H1 (cell line): ENCODE data around the gene ICAM3. TPM values are rescaled to one million over a fixed set of nuclear protein-coding genes. Genes with fewer than 3 reads are reported as not detected.
A peak's percentile ranks its signal among the peaks of the same experiment; 100 is the strongest.

Experiments used
- CTCF ChIA-PET: fragments of 300-600 bp; sonication (Branson Sonifier 250); formaldehyde crosslinking; loops from one replicate; lab custom pipeline; 2021; ENCODE audit not compliant: partially characterized antibody; lab: Charles Lee
- POLR2A ChIA-PET: fragments of 300-600 bp; sonication (Branson Sonifier 250); formaldehyde crosslinking; loops from one replicate; lab custom pipeline; 2021; ENCODE audit warnings: inconsistent platforms; ENCODE audit not compliant: partially characterized antibody; lab: Charles Lee
- DNase-seq, 2 experiments: peaks; one replicate each; pipeline versions ENCODE4 v3.0.0 to v3.0.0-alpha.2; 2010 to 2022; ENCODE audit warnings: low spot score in 2 of 2, low read depth in 1 of 2, mixed read lengths in 1 of 2
- FAIRE-seq: peaks from 2 replicates; lab custom pipeline; 2011; peaks lifted over from hg19 to GRCh38; lab: Jason Lieb, UNC
- H2AFZ ChIP-seq: 2 replicates; pipeline ENCODE4 v1.8.1; 2012; ENCODE audit warnings: low read length, inconsistent platforms
- H2AK5ac ChIP-seq: 2 replicates; pipeline ENCODE4 v1.6.1; 2013; ENCODE audit warnings: low read depth, low read length
- H2BK120ac ChIP-seq: replicated peaks from 2 replicates; pipeline ENCODE3; 2013; ENCODE audit warnings: low read depth, low read length, inconsistent platforms
- H2BK12ac ChIP-seq: 2 replicates; pipeline ENCODE4 v1.6.1; 2013; ENCODE audit warnings: low read depth, low read length
- H2BK15ac ChIP-seq: 2 replicates; pipeline ENCODE4 v1.6.1; 2013; ENCODE audit warnings: low read length
- H2BK20ac ChIP-seq: 2 replicates; pipeline ENCODE4 v1.6.1; 2013; ENCODE audit warnings: low read length
- H2BK5ac ChIP-seq: 2 replicates; pipeline ENCODE4 v1.6.1; 2013; ENCODE audit warnings: low read depth, low read length
- H3K14ac ChIP-seq: 2 replicates; pipeline ENCODE4 v1.6.1; 2013; ENCODE audit warnings: inconsistent platforms; ENCODE audit not compliant: insufficient read length
- H3K18ac ChIP-seq: 2 replicates; pipeline ENCODE4 v1.6.1; 2013; ENCODE audit warnings: low read length; ENCODE audit errors: extremely low read depth
- H3K23ac ChIP-seq: 2 replicates; pipeline ENCODE4 v1.6.1; 2013; ENCODE audit warnings: inconsistent platforms; ENCODE audit not compliant: insufficient read length
- H3K23me2 ChIP-seq: 2 replicates; pipeline ENCODE4 v1.6.1; 2013; ENCODE audit warnings: low read depth, low read length
- H3K27ac ChIP-seq: 2 replicates; pipeline ENCODE4 v1.6.1; 2011; ENCODE audit warnings: low read depth, low read length, inconsistent platforms
- H3K27me3 ChIP-seq, 4 experiments: replicated peaks in 1 of 4; 1 replicate in 1 of 4; 2 replicates in 3 of 4; pipeline versions ENCODE4 v1.6.1 to v1.8.1; 2011 to 2013; ENCODE audit warnings: low read length in 3 of 4, mild to moderate bottlenecking in 3 of 4, inconsistent platforms in 2 of 4, mixed read lengths in 2 of 4, moderate library complexity in 1 of 4; ENCODE audit not compliant: control insufficient read depth in 3 of 4, insufficient read depth in 3 of 4; ENCODE audit errors: extremely low read depth in 1 of 4
- H3K36me3 ChIP-seq, 4 experiments: 2 replicates each; pipeline versions ENCODE4 v1.6.1 to v1.8.1; 2011 to 2013; ENCODE audit warnings: mild to moderate bottlenecking in 4 of 4, low read length in 3 of 4, moderate library complexity in 2 of 4, control low read depth in 1 of 4, inconsistent platforms in 1 of 4; ENCODE audit not compliant: insufficient read depth in 4 of 4, control insufficient read depth in 2 of 4
- H3K4ac ChIP-seq: replicated peaks from 2 replicates; pipeline ENCODE3; 2013; ENCODE audit warnings: low read length, low read depth, mixed read lengths, inconsistent platforms; ENCODE audit not compliant: insufficient read length
- H3K4me1 ChIP-seq, 4 experiments: replicated peaks in 1 of 4; 1 replicate in 1 of 4; 2 replicates in 3 of 4; pipeline versions ENCODE4 v1.6.1 to v1.8.1; 2011 to 2013; ENCODE audit warnings: low read length in 3 of 4, inconsistent platforms in 2 of 4, mixed read lengths in 1 of 4; ENCODE audit not compliant: insufficient read depth in 4 of 4, control insufficient read depth in 3 of 4
- H3K4me2 ChIP-seq, 2 experiments: 2 replicates each; pipeline versions ENCODE4 v1.6.1 to v1.8.1; 2011 to 2013; ENCODE audit warnings: low read depth in 2 of 2, low read length in 2 of 2, control low read depth in 1 of 2, inconsistent platforms in 1 of 2, mild to moderate bottlenecking in 1 of 2; ENCODE audit not compliant: insufficient read depth in 1 of 2
- H3K4me3 ChIP-seq, 4 experiments: fragments of 200-600, 300-600 bp in 1 of 4; sonication (generic), shearing (Covaris generic), sonication (Bioruptor Twin) in 1 of 4; 2 replicates each; pipeline versions ENCODE4 v1.5.1 to v1.8.1; 2011 to 2016; ENCODE audit warnings: low read length in 4 of 4, low read depth in 3 of 4, control low read depth in 2 of 4, inconsistent platforms in 2 of 4, mild to moderate bottlenecking in 2 of 4, mixed read lengths in 1 of 4, moderate library complexity in 1 of 4; ENCODE audit not compliant: insufficient read depth in 2 of 4; ENCODE audit errors: extremely low read depth in 1 of 4
- H3K56ac ChIP-seq: replicated peaks from 2 replicates; pipeline ENCODE3; 2013; ENCODE audit warnings: low read depth, mild to moderate bottlenecking, mixed read lengths, low read length, inconsistent platforms; ENCODE audit not compliant: insufficient read length
- H3K79me1 ChIP-seq: 2 replicates; pipeline ENCODE4 v1.6.1; 2013; ENCODE audit warnings: low read depth, low read length, control low read depth
- H3K79me2 ChIP-seq, 2 experiments: 2 replicates each; pipeline versions ENCODE4 v1.6.1 to v1.8.1; 2012 to 2013; ENCODE audit warnings: low read length in 2 of 2, mild to moderate bottlenecking in 2 of 2, inconsistent platforms in 1 of 2; ENCODE audit not compliant: insufficient read depth in 2 of 2, control insufficient read depth in 1 of 2
- H3K9ac ChIP-seq, 4 experiments: replicated peaks in 1 of 4; 1 replicate in 1 of 4; 2 replicates in 3 of 4; pipeline versions ENCODE4 v1.6.1 to v1.8.1; 2011 to 2013; ENCODE audit warnings: low read depth in 3 of 4, low read length in 3 of 4, control low read depth in 2 of 4, mild to moderate bottlenecking in 2 of 4, moderate library complexity in 2 of 4, inconsistent platforms in 1 of 4; ENCODE audit errors: extremely low read depth in 1 of 4
- H3K9me3 ChIP-seq, 2 experiments: 2 replicates each; pipeline versions ENCODE4 v1.6.1 to v1.8.1; 2012 to 2013; ENCODE audit warnings: mild to moderate bottlenecking in 2 of 2, moderate library complexity in 2 of 2, control low read depth in 1 of 2, inconsistent platforms in 1 of 2, low read depth in 1 of 2, low read length in 1 of 2, mixed read lengths in 1 of 2; ENCODE audit not compliant: insufficient read depth in 2 of 2
- H4K20me1 ChIP-seq, 2 experiments: replicated peaks in 1 of 2; 2 replicates each; pipeline versions ENCODE3 to v1.8.1; 2011 to 2013; ENCODE audit warnings: inconsistent platforms in 2 of 2, low read length in 2 of 2, mild to moderate bottlenecking in 1 of 2; ENCODE audit not compliant: insufficient read depth in 2 of 2, control insufficient read depth in 1 of 2
- H4K5ac ChIP-seq: 2 replicates; pipeline ENCODE4 v1.6.1; 2013; ENCODE audit warnings: low read length, low read depth, mixed read lengths, inconsistent platforms; ENCODE audit not compliant: insufficient read length
- H4K8ac ChIP-seq: 2 replicates; pipeline ENCODE4 v1.8.0; 2013; ENCODE audit warnings: mild to moderate bottlenecking, moderate library complexity, low read length, inconsistent platforms; ENCODE audit not compliant: insufficient read depth; ENCODE audit errors: extremely low read depth
- H4K91ac ChIP-seq: replicated peaks from 2 replicates; pipeline ENCODE3; 2013; ENCODE audit warnings: low read length, mixed read lengths, inconsistent platforms; ENCODE audit not compliant: insufficient read length
- ATF3 ChIP-seq: IDR thresholded peaks from 2 replicates; pipeline ENCODE4 v1.6.1; 2011; ENCODE audit warnings: low read depth, mild to moderate bottlenecking, low read length; ENCODE audit not compliant: insufficient read depth
- BACH1 ChIP-seq: IDR thresholded peaks from 2 replicates; pipeline ENCODE4 v1.6.1; 2012; ENCODE audit warnings: low read length, improper control_type of control experiment
- CREB1 ChIP-seq: IDR thresholded peaks from 2 replicates; pipeline ENCODE4 v1.6.1; 2012; ENCODE audit warnings: inconsistent platforms
- KDM1A ChIP-seq: fragments of 200-600, 300-600 bp; sonication (generic); IDR thresholded peaks from 2 replicates; pipeline ENCODE4 v1.7.1; 2016; ENCODE audit warnings: mild to moderate bottlenecking, low read length, borderline replicate concordance
- NANOG ChIP-seq: IDR thresholded peaks from 2 replicates; pipeline ENCODE4 v1.6.1; 2011; ENCODE audit warnings: low read length, low read depth, mild to moderate bottlenecking, inconsistent platforms; ENCODE audit not compliant: insufficient read depth, poor library complexity, severe bottlenecking
- POLR2AphosphoS5 ChIP-seq: IDR thresholded peaks from 2 replicates; pipeline ENCODE4 v1.6.1; 2011; ENCODE audit warnings: low read depth, low read length
- RFX5 ChIP-seq: IDR thresholded peaks from 2 replicates; pipeline ENCODE4 v1.6.1; 2011; ENCODE audit warnings: low read depth, low read length, improper control_type of control experiment, borderline replicate concordance
- SAP30 ChIP-seq: fragments of 300-600 bp; sonication (generic); IDR thresholded peaks from 2 replicates; pipeline ENCODE4 v1.7.1; 2012; ENCODE audit warnings: low read length, moderate library complexity, mild to moderate bottlenecking, inconsistent platforms; ENCODE audit not compliant: insufficient read depth, insufficient replicate concordance
- SIN3A ChIP-seq, 2 experiments: IDR thresholded peaks in 1 of 2; conservative IDR thresholded peaks in 1 of 2; 2 replicates each; pipeline ENCODE4 v1.6.1; 2011 to 2012; ENCODE audit warnings: low read length in 2 of 2, improper control_type of control experiment in 1 of 2, low read depth in 1 of 2, mild to moderate bottlenecking in 1 of 2
- SP4 ChIP-seq: IDR thresholded peaks from 2 replicates; pipeline ENCODE4 v1.6.1; 2012; ENCODE audit warnings: low read length, inconsistent platforms
- TCF12 ChIP-seq: IDR thresholded peaks from 2 replicates; pipeline ENCODE4 v1.6.1; 2011; ENCODE audit warnings: low read depth, mild to moderate bottlenecking, low read length
- WGBS, 2 experiments: shearing (Covaris generic) in 1 of 2; methylation state at CpG; one replicate each; pipeline versions ENCODE4 v1.1.6 to v1.1.7; 2013 to 2015; ENCODE audit warnings: low lambda C conversion rate in 2 of 2, mixed read lengths in 2 of 2, inconsistent platforms in 1 of 2, low coverage in 1 of 2, missing lambda C conversion rate in 1 of 2; ENCODE audit not compliant: insufficient replicate concordance in 2 of 2, insufficient coverage in 1 of 2, insufficient read length in 1 of 2; ENCODE audit errors: extremely low coverage in 1 of 2, missing lambda C conversion rate in 1 of 2; 5-methylcytosine and 5-hydroxymethylcytosine counted together
- polyA plus RNA-seq, 7 experiments: library from polyadenylated mRNA; depleted of rRNA in 3 of 7; stranded (reverse) in 5 of 7; unstranded in 2 of 7; fragments of >200 nt in 5 of 7; fragments of 200-250 nt in 2 of 7; gene quantifications; 1 replicate in 5 of 7; 2 replicates in 1 of 7; 4 replicates in 1 of 7; pipeline versions ENCODE4 v1.2.1 to v1.2.3, GENCODE V29; 2011 to 2013; ENCODE audit warnings: missing spikeins in 2 of 7, mixed read lengths in 2 of 7
- total RNA-seq: library from RNA; stranded (reverse); fragmentation: NEBNext Ultra II Directional; extraction: Animal tissue kit (Norgen Biotek cat#: 25700); gene quantifications from 2 replicates; pipeline ENCODE4 v1.2.1, GENCODE V29; 2021

The ICAM3 gene
- total and polyA plus RNA-seq, 2 of the 8 experiments (the other 6 are each of a cell fraction or from before 2014, with no cell fraction given) = 15.4 to 16.5 TPM

- peak overlapping the region; percentile 88 for H4K5ac ChIP-seq
- H2BK12ac ChIP-seq = 0 out of 2 replicates have a peak overlapping the region, but pooled peaks have one; percentile 68
- peak overlapping the region; percentile 68 for H3K27ac ChIP-seq
- H2BK20ac ChIP-seq = no peak overlapping the region
- POLR2A ChIA-PET = interaction anchor here (0.6 to 2.2 kb wide), 11 partner anchors 9 to 262 kb away, joined by 3 to 15 read pairs (median 5); partner anchors contain the start of genes ICAM1, ICAM5, MRPL4 and RAVER1
- no peaks in the 10 kb centered on the region for H3K27me3 ChIP-seq
- no peaks in the 10 kb centered on the region for H3K79me1 ChIP-seq
- no peaks in the 10 kb centered on the region for H3K79me2 ChIP-seq
- H3K36me3 ChIP-seq = peaks cover 0 to 5% (median 2%) of the 10 kb centered on the region in 4 experiments; a peak in 2 of 8 replicates
- 7% methylated on average over 32 of the region's 32 CpGs; no CpG with 5 or more reads in 1 of the 2 experiments for WGBS, 2 experiments
- H2AFZ ChIP-seq = no peak overlapping the region
- H2BK5ac ChIP-seq = peak overlapping the region; percentile 95; the same call in 1 of the 2 replicates
- H2BK120ac ChIP-seq = no peak overlapping the region
- no peak overlapping the region for H3K4ac ChIP-seq
- peaks cover 18% of the 10 kb centered on the region for H3K23me2 ChIP-seq
- H4K20me1 ChIP-seq = no peaks in the 10 kb centered on the region
- H2AK5ac ChIP-seq = no peak overlapping the region
- H3K9ac ChIP-seq = peak overlapping the region in 3 of 4 experiments; percentile 29 to 72 (median 66); a peak in 5 of 7 replicates
- FAIRE-seq (peak; percentile 94), DNase-seq (peak; percentile 91 to 99)
- H3K4me2 ChIP-seq = peak overlapping the region; percentile 72 to 99
- H4K8ac ChIP-seq = peak overlapping the region; percentile 90; the same call in 1 of the 2 replicates
- no peak overlapping the region for H3K14ac ChIP-seq
- CTCF ChIA-PET = interaction anchor here (0.8 to 3.2 kb wide), 10 partner anchors 10 to 95 kb away, joined by 3 to 11 read pairs (median 4); partner anchors contain the start of genes ICAM5 and RAVER1
- H3K56ac ChIP-seq = peak overlapping the region; percentile 88
- H3K4me1 ChIP-seq = peaks cover 0 to 11% (median 8%) of the 10 kb centered on the region in 4 experiments; a peak in 5 of 7 replicates
- no peaks in the 10 kb centered on the region for H3K9me3 ChIP-seq
- peak overlapping the region; percentile 61 to 69 (median 64) for H3K4me3 ChIP-seq
- H4K91ac ChIP-seq = peak overlapping the region; percentile 80
- H3K18ac ChIP-seq = peak overlapping the region; percentile 88
- peak overlapping the region; percentile 72; the same call in 1 of the 2 replicates for H2BK15ac ChIP-seq
- H3K23ac ChIP-seq = no peak overlapping the region
- TF ChIP-seq SP4 (no peak), BACH1 (no peak), ATF3 (no peak), POLR2AphosphoS5 (peak; percentile 82), NANOG (no peak), RFX5 (no peak), TCF12 (no peak), SIN3A (conservative IDR thresholded peaks at IDR 0.05 in 1 of 2, IDR thresholded peaks at IDR 0.05 in 1 of 2; ENCODE audit: low read depth in 1 of 2, low read length in 2 of 2) (peak in 1 of 2 experiments; percentile 68; a peak in 1 of 4 replicates), SAP30 (peak; percentile 79), CREB1 (peak; percentile 58; the same call in 1 of the 2 replicates), KDM1A (no peak)
Observed at GRCh38 chr19:10353793-10354391, 14.5 kb upstream of the ICAM3 start.
